ENCODE results near the gene MTHFSD. TPM values are rescaled to one million over a fixed set of nuclear protein-coding genes. Genes with fewer than 3 reads are reported as not detected.

Gene MTHFSD, protein sequence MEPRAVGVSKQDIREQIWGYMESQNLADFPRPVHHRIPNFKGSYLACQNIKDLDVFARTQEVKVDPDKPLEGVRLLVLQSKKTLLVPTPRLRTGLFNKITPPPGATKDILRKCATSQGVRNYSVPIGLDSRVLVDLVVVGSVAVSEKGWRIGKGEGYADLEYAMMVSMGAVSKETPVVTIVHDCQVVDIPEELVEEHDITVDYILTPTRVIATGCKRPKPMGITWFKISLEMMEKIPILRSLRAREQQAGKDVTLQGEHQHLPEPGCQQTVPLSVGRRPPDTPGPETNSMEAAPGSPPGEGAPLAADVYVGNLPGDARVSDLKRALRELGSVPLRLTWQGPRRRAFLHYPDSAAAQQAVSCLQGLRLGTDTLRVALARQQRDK
- 9.5 and 9.8 TPM in 2 replicates for polyA plus RNA-seq (2013)

DNA sequence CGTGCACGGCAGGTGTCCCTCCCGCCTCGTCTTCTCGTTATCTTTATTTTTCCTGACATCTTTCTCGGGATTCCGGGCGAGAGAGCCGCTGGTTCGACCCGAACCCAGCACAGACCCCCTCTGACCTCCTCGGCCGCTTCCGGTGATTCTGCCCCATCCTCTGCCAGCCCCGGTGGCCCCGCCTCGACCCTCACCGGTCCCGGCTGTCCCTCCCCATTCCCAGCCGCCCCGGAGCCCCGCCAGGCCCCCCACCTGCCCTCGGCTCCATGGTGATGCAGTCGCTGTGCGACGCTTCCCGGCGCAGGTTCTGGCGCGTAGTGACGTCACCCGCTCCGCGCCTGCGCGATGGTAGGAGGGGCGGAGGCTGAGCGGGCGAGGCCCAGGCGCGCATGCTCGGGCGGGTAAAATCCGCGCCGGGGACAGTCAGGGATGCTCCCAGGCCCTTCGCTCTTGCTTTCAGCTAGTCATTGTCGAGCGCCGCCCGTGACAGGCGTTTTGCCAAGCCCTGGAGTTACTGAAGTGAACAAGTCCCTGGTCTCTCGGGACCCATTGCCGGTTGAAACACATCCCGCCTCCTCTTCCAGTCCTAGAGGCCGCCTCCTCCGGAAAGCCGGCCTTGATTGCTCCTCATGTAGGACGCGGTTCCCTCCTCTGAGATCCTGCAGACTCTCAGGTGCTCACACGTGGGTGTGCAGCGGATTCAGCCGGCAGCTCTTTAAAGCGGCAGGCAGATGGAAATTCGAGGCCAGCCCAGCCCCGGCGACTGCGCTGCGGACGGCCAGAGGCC is at the start of gene MTHFSD:
Gene MTHFSD (minus strand): TSS at position 319 of the 787 bp plus-strand sequence. CDS start 51 bp downstream, at position 268.
- no peaks in the 10 kb centered on the region for H3K9me3 ChIP-seq (ENCODE audit: insufficient read depth, low read depth, low read length)
- H3K79me1 ChIP-seq (ENCODE audit: low read length), result peaks cover 7% of the 10 kb centered on the region
- peak; percentile 87 to 98 for DNase-seq
- peak within 1 kb of the TSS; percentile 83 for H2BK5ac ChIP-seq (ENCODE audit: low read depth, low read length, poor library complexity)
- H3K23ac ChIP-seq (ENCODE audit: low read length), result no peak within 1 kb of the TSS
- H2AK5ac ChIP-seq (ENCODE audit: low read length), result peak within 1 kb of the TSS; percentile 50
- H3K4me2 ChIP-seq (ENCODE audit: low read length), result peak within 1 kb of the TSS; percentile 76
- H2BK12ac ChIP-seq (ENCODE audit: low read length), result no peak within 1 kb of the TSS
- H3K14ac ChIP-seq (ENCODE audit: low read length), result peak within 1 kb of the TSS; percentile 97
- H3K4me1 ChIP-seq (ENCODE audit: control insufficient read depth in 1 of 2, insufficient read depth in 2 of 2, low read length in 2 of 2), result peaks cover 3 to 6% of the 10 kb centered on the region in 2 experiments
- peak within 1 kb of the TSS; percentile 97 for H3K9ac ChIP-seq (ENCODE audit: low read length)
- peak within 1 kb of the TSS; percentile 93 for H4K91ac ChIP-seq (ENCODE audit: low read depth, low read length)
- H3K27me3 ChIP-seq (ENCODE audit: insufficient read depth, low read length), result no peaks in the 10 kb centered on the region
- H3K4ac ChIP-seq (ENCODE audit: low read depth, low read length), result peak within 1 kb of the TSS; percentile 82
- H3K27ac ChIP-seq (ENCODE audit: low read depth, low read length), result no peak within 1 kb of the TSS
- no CpG with 5 or more reads among the region's 70 CpGs for WGBS (ENCODE audit: extremely low coverage, insufficient coverage, insufficient read length)
- H3K36me3 ChIP-seq (ENCODE audit: control insufficient read depth in 1 of 2, insufficient read depth in 2 of 2, low read length in 2 of 2), result peaks cover 2 to 8% of the 10 kb centered on the region in 2 experiments
- peak within 1 kb of the TSS; percentile 89 for H3K4me3 ChIP-seq (ENCODE audit: low read depth, low read length)
- H3K18ac ChIP-seq (ENCODE audit: low read length), result peak within 1 kb of the TSS; percentile 69
- peak within 1 kb of the TSS; percentile 73 for H2BK120ac ChIP-seq (ENCODE audit: insufficient read depth, low read length, poor library complexity)
- peak within 1 kb of the TSS; percentile 99 for H4K8ac ChIP-seq (ENCODE audit: low read depth, low read length)
- peak within 1 kb of the TSS; percentile 93 for H2AFZ ChIP-seq (ENCODE audit: insufficient read depth, low read length, poor library complexity)
- peak within 1 kb of the TSS; percentile 95 for H4K12ac ChIP-seq (ENCODE audit: low read depth, low read length)
- H3K79me2 ChIP-seq (ENCODE audit: control insufficient read depth, insufficient read depth, low read length, poor library complexity), result peaks cover 3% of the 10 kb centered on the region

- Histone ChIP-seq H3K36me3 (ENCODE audit: control insufficient read depth in 1 of 2, insufficient read depth in 2 of 2, low read length in 2 of 2) (no peaks in the 10 kb centered on the region), H3K79me1 (ENCODE audit: low read length) (peaks cover 4% of the 10 kb centered on the region), H2BK5ac (ENCODE audit: low read depth, low read length, poor library complexity) (no peak overlapping the region), H3K14ac (ENCODE audit: low read length) (no peak overlapping the region), H4K12ac (ENCODE audit: low read depth, low read length) (no peak overlapping the region), H3K4me3 (ENCODE audit: low read depth, low read length) (no peak overlapping the region), H3K23ac (ENCODE audit: low read length) (no peak overlapping the region), H3K4ac (ENCODE audit: low read depth, low read length) (no peak overlapping the region), H2AFZ (ENCODE audit: insufficient read depth, low read length, poor library complexity) (no peak overlapping the region), H3K27me3 (ENCODE audit: insufficient read depth, low read length) (no peaks in the 10 kb centered on the region), H3K18ac (ENCODE audit: low read length) (no peak overlapping the region), H2BK12ac (ENCODE audit: low read length) (no peak overlapping the region), H3K79me2 (ENCODE audit: control insufficient read depth, insufficient read depth, low read length, poor library complexity) (no peaks in the 10 kb centered on the region), H3K4me2 (ENCODE audit: low read length) (no peak overlapping the region), H3K9ac (ENCODE audit: low read length) (no peak overlapping the region), H2AK5ac (ENCODE audit: low read length) (no peak overlapping the region), H4K8ac (ENCODE audit: low read depth, low read length) (no peak overlapping the region), H3K27ac (ENCODE audit: low read depth, low read length) (no peak overlapping the region), H3K9me3 (ENCODE audit: insufficient read depth, low read depth, low read length) (peaks cover 2% of the 10 kb centered on the region), H3K4me1 (ENCODE audit: control insufficient read depth in 1 of 2, insufficient read depth in 2 of 2, low read length in 2 of 2) (peaks cover 4 to 8% of the 10 kb centered on the region in 2 experiments), H4K91ac (ENCODE audit: low read depth, low read length) (no peak overlapping the region), H2BK120ac (ENCODE audit: insufficient read depth, low read length, poor library complexity) (no peak overlapping the region)
- no peak for DNase-seq
- WGBS (ENCODE audit: extremely low coverage, insufficient coverage, insufficient read length), result no CpG with 5 or more reads among the region's 16 CpGs
These were observed 49.6 kb upstream of the MTHFSD start for GRCh38 chr16:86604436-86605193.

DNA sequence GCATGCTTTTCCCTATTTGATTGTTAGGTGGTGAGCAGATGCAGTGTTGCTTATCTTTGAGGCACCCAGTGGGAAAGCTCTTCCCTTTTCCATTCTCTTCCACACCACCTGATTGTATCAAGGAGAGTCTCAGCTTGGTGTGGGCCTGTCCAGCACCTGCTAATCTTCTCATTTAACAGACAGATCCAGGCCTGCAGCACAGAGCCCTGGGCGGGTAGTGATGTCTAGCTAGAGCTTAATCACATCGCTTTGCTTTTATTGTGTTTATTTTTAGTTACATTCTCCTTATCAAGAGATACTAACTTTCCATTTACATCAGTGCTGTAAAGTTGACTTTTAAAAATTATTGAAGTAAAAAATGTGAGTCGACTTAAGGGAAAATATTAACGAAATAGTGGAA is 47.5 kb upstream of the MTHFSD start:
- H3K18ac ChIP-seq (ENCODE audit: low read length), result no peak overlapping the region
- no peaks in the 10 kb centered on the region for H3K79me1 ChIP-seq (ENCODE audit: low read length)
- no peak overlapping the region for H2AK5ac ChIP-seq (ENCODE audit: low read length)
- H3K14ac ChIP-seq (ENCODE audit: low read length), result no peak overlapping the region
- no peak overlapping the region for H3K4me3 ChIP-seq (ENCODE audit: low read depth, low read length)
- H4K91ac ChIP-seq (ENCODE audit: low read depth, low read length), result no peak overlapping the region
- H3K9me3 ChIP-seq (ENCODE audit: insufficient read depth, low read depth, low read length), result peaks cover 2% of the 10 kb centered on the region
- no peaks in the 10 kb centered on the region for H3K36me3 ChIP-seq (ENCODE audit: control insufficient read depth in 1 of 2, insufficient read depth in 2 of 2, low read length in 2 of 2)
- H3K4me2 ChIP-seq (ENCODE audit: low read length), result no peak overlapping the region
- H3K4me1 ChIP-seq (ENCODE audit: control insufficient read depth in 1 of 2, insufficient read depth in 2 of 2, low read length in 2 of 2), result no peaks in the 10 kb centered on the region
- H3K9ac ChIP-seq (ENCODE audit: low read length), result no peak overlapping the region
- no peak overlapping the region for H2BK120ac ChIP-seq (ENCODE audit: insufficient read depth, low read length, poor library complexity)
- H3K27ac ChIP-seq (ENCODE audit: low read depth, low read length), result no peak overlapping the region
- no peak overlapping the region for H3K23ac ChIP-seq (ENCODE audit: low read length)
- 100% methylated on average over 2 of the region's 4 CpGs for WGBS (ENCODE audit: extremely low coverage, insufficient coverage, insufficient read length)
- no peak for DNase-seq
- H3K79me2 ChIP-seq (ENCODE audit: control insufficient read depth, insufficient read depth, low read length, poor library complexity), result no peaks in the 10 kb centered on the region
- H3K4ac ChIP-seq (ENCODE audit: low read depth, low read length), result no peak overlapping the region
- no peak overlapping the region for H4K12ac ChIP-seq (ENCODE audit: low read depth, low read length)
- no peak overlapping the region for H2BK12ac ChIP-seq (ENCODE audit: low read length)
- no peak overlapping the region for H2BK5ac ChIP-seq (ENCODE audit: low read depth, low read length, poor library complexity)
- no peak overlapping the region for H2AFZ ChIP-seq (ENCODE audit: insufficient read depth, low read length, poor library complexity)
- H3K27me3 ChIP-seq (ENCODE audit: insufficient read depth, low read length), result no peaks in the 10 kb centered on the region
- no peak overlapping the region for H4K8ac ChIP-seq (ENCODE audit: low read depth, low read length)

DNA sequence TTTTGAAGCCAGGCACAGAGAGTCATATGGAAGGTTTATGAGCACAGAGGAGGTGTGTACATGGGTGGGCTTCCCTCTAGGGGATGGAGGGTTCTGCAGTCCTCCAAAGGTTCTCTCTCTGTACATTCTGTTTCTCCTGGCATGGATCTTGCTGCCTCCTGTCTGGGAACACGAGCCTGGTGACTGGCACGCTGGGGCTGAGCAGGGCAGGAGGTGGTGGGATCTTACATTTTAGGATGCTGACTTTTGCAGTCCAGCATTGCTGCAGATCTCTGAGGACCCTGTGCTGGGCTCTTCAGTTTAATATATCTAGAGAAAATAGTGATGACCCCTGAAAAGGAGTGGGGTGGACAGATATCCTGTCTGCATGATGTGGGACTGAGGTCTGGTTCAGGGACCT is 46.3 kb upstream of the MTHFSD start:
- H3K79me1 ChIP-seq (ENCODE audit: low read length), result no peaks in the 10 kb centered on the region
- H3K4ac ChIP-seq (ENCODE audit: low read depth, low read length), result no peak overlapping the region
- H3K4me1 ChIP-seq (ENCODE audit: control insufficient read depth in 1 of 2, insufficient read depth in 2 of 2, low read length in 2 of 2), result no peaks in the 10 kb centered on the region
- H2BK120ac ChIP-seq (ENCODE audit: insufficient read depth, low read length, poor library complexity), result no peak overlapping the region
- no peak overlapping the region for H2AK5ac ChIP-seq (ENCODE audit: low read length)
- H3K14ac ChIP-seq (ENCODE audit: low read length), result no peak overlapping the region
- H3K23ac ChIP-seq (ENCODE audit: low read length), result peak overlapping the region; percentile 87
- no CpG with 5 or more reads among the region's 2 CpGs for WGBS (ENCODE audit: extremely low coverage, insufficient coverage, insufficient read length)
- no peak overlapping the region for H3K4me2 ChIP-seq (ENCODE audit: low read length)
- no peak overlapping the region for H4K91ac ChIP-seq (ENCODE audit: low read depth, low read length)
- no peaks in the 10 kb centered on the region for H3K36me3 ChIP-seq (ENCODE audit: control insufficient read depth in 1 of 2, insufficient read depth in 2 of 2, low read length in 2 of 2)
- no peak overlapping the region for H2BK5ac ChIP-seq (ENCODE audit: low read depth, low read length, poor library complexity)
- H2AFZ ChIP-seq (ENCODE audit: insufficient read depth, low read length, poor library complexity), result no peak overlapping the region
- peaks cover 2% of the 10 kb centered on the region for H3K9me3 ChIP-seq (ENCODE audit: insufficient read depth, low read depth, low read length)
- no peak overlapping the region for H3K18ac ChIP-seq (ENCODE audit: low read length)
- H3K27me3 ChIP-seq (ENCODE audit: insufficient read depth, low read length), result no peaks in the 10 kb centered on the region
- no peak overlapping the region for H3K27ac ChIP-seq (ENCODE audit: low read depth, low read length)
- H4K12ac ChIP-seq (ENCODE audit: low read depth, low read length), result no peak overlapping the region
- no peak overlapping the region for H4K8ac ChIP-seq (ENCODE audit: low read depth, low read length)
- peak overlapping the region; percentile 58 for H3K9ac ChIP-seq (ENCODE audit: low read length)
- no peak overlapping the region for H2BK12ac ChIP-seq (ENCODE audit: low read length)
- DNase-seq, result no peak
- no peak overlapping the region for H3K4me3 ChIP-seq (ENCODE audit: low read depth, low read length)
- no peaks in the 10 kb centered on the region for H3K79me2 ChIP-seq (ENCODE audit: control insufficient read depth, insufficient read depth, low read length, poor library complexity)

Data from trophoblast cell (in vitro differentiated cells and primary cell).